Caco-2 (cell line): ENCODE measurements around the gene WDR41. TPM values are rescaled to one million over a fixed set of nuclear protein-coding genes. Genes with fewer than 3 reads are reported as not detected.

ENCODE experiments used
- BruUV-seq: library from RNA; stranded (reverse); fragments of 400-500 nt; replicated peaks from 2 replicates; lab custom pipeline; 2021; lab: Mats Ljungman, UMichigan
- CTCF ChIA-PET: fragments of 300-600 bp; sonication (Branson Sonifier 250); formaldehyde crosslinking; loops from one replicate; lab custom pipeline; 2022; ENCODE audit warnings: antibody characterized with exemption; lab: Charles Lee
- POLR2A ChIA-PET: fragments of 300-600 bp; sonication (Branson Sonifier 250); formaldehyde crosslinking; loops from one replicate; lab custom pipeline; 2022; ENCODE audit warnings: antibody characterized with exemption; lab: Charles Lee
- DNase-seq, 2 experiments: peaks; one replicate each; pipeline versions ENCODE4 v3.0.0 to v3.0.0-alpha.2; 2020 to 2022
- H3K27me3 ChIP-seq: replicated peaks from 2 replicates; pipeline ENCODE4 v1.6.0; 2011; ENCODE audit warnings: low read length; ENCODE audit not compliant: control insufficient read depth, insufficient read depth
- H3K36me3 ChIP-seq: 2 replicates; pipeline ENCODE4 v1.5.1; 2011; ENCODE audit warnings: low read length; ENCODE audit not compliant: control insufficient read depth, insufficient read depth
- H3K4me1 ChIP-seq: fragments of 250-450 bp; sonication (Bioruptor Pico); 2 replicates; pipeline ENCODE4 v1.5.1; 2020; ENCODE audit warnings: mild to moderate bottlenecking
- H3K4me3 ChIP-seq: 2 replicates; pipeline ENCODE4 v1.5.1; 2011; ENCODE audit warnings: low read depth, mild to moderate bottlenecking, control low read depth, low read length
- H3K9me3 ChIP-seq: fragments of 250-450 bp; sonication (Bioruptor Pico); 2 replicates; pipeline ENCODE4 v1.5.1; 2020; ENCODE audit warnings: mild to moderate bottlenecking, moderate library complexity
- H3K27ac Mint-ChIP-seq: one replicate; pipeline ENCODE4 v1.8.0; 2022; ENCODE audit warnings: mixed read lengths; ENCODE audit not compliant: unreplicated experiment
- H3K27me3 Mint-ChIP-seq: one replicate; pipeline ENCODE4 v1.8.0; 2022; ENCODE audit warnings: mixed read lengths; ENCODE audit not compliant: insufficient read depth, unreplicated experiment
- H3K36me3 Mint-ChIP-seq: one replicate; pipeline ENCODE4 v1.8.0; 2022; ENCODE audit warnings: mild to moderate bottlenecking, mixed read lengths; ENCODE audit not compliant: insufficient read depth, unreplicated experiment
- H3K4me1 Mint-ChIP-seq: one replicate; pipeline ENCODE4 v1.8.0; 2022; ENCODE audit warnings: low read depth, mixed read lengths; ENCODE audit not compliant: unreplicated experiment
- H3K4me3 Mint-ChIP-seq: one replicate; pipeline ENCODE4 v1.8.0; 2022; ENCODE audit warnings: mild to moderate bottlenecking, moderate library complexity, mixed read lengths; ENCODE audit not compliant: unreplicated experiment
- H3K9me3 Mint-ChIP-seq: one replicate; pipeline ENCODE4 v1.8.0; 2022; ENCODE audit warnings: mixed read lengths; ENCODE audit not compliant: unreplicated experiment
- CTCF ChIP-seq, 2 experiments: fragments of 200-600 bp in 1 of 2; IDR thresholded peaks; 1 replicate in 1 of 2; 2 replicates in 1 of 2; pipeline versions ENCODE4 v1.5.1 to v1.8.0; 2011 to 2022; ENCODE audit warnings: antibody characterized with exemption in 1 of 2, control low read depth in 1 of 2, inconsistent platforms in 1 of 2, low read depth in 1 of 2, low read length in 1 of 2, mild to moderate bottlenecking in 1 of 2, moderate library complexity in 1 of 2; ENCODE audit not compliant: insufficient read depth in 1 of 2, severe bottlenecking in 1 of 2, unreplicated experiment in 1 of 2
- intact Hi-C: fragments of 100-400 bp; cut with micrococcal nuclease; formaldehyde crosslinking; loops from one replicate; pipeline ENCODE4 v1.10.0; 2022; ENCODE audit not compliant: unreplicated experiment
- total RNA-seq: library from RNA; stranded (reverse); gene quantifications from 2 replicates; pipeline ENCODE4 v1.2.3, GENCODE V29; 2022

Gene WDR41
- total RNA-seq, 1 experiment from 2014 or later: 64.1 TPM

GRCh38 chr5:77418601-77419581 lies 73.2 kb downstream of the WDR41 start:
- Mint-ChIP-seq H3K4me3 (no peak overlapping the region), H3K36me3 (peaks cover 13% of the 10 kb centered on the region), H3K4me1 (peaks cover 38% of the 10 kb centered on the region), H3K9me3 (no peaks in the 10 kb centered on the region), H3K27ac (peak overlapping the region; percentile 71), H3K27me3 (no peaks in the 10 kb centered on the region)
- H3K4me3 ChIP-seq: no peak overlapping the region
- no peak for DNase-seq
- CTCF ChIA-PET: interaction anchor here (1.2 kb wide), 1 partner anchor 25 kb away, joined by 3 read pairs; no protein-coding TSS in a partner anchor
- H3K4me1 ChIP-seq: peaks cover 25% of the 10 kb centered on the region
- H3K36me3 ChIP-seq: no peaks in the 10 kb centered on the region
- intact Hi-C loops: no loop called here
- no peak for TF ChIP-seq CTCF (IDR thresholded peaks at IDR 0.05; ENCODE audit: insufficient read depth in 1 of 2, low read depth in 1 of 2, low read length in 1 of 2, severe bottlenecking in 1 of 2, unreplicated experiment in 1 of 2)
- POLR2A ChIA-PET: no interaction called here
- no TSS peak for BruUV-seq
- no peaks in the 10 kb centered on the region for H3K27me3 ChIP-seq
- no peaks in the 10 kb centered on the region for H3K9me3 ChIP-seq

- H3K27me3 Mint-ChIP-seq: no peaks in the 10 kb centered on the region
- H3K27ac Mint-ChIP-seq: no peak overlapping the region
- no peaks in the 10 kb centered on the region for H3K9me3 ChIP-seq
- H3K9me3 Mint-ChIP-seq: no peaks in the 10 kb centered on the region
- H3K4me3 ChIP-seq: no peak overlapping the region
- BruUV-seq: no TSS peak
- peaks cover 38% of the 10 kb centered on the region for H3K4me1 Mint-ChIP-seq
- peaks cover 10% of the 10 kb centered on the region for H3K36me3 Mint-ChIP-seq
- no peaks in the 10 kb centered on the region for H3K36me3 ChIP-seq
- DNase-seq: no peak
- H3K4me1 ChIP-seq: peaks cover 23% of the 10 kb centered on the region
- H3K4me3 Mint-ChIP-seq: no peak overlapping the region
- intact Hi-C loops: no loop called here
- CTCF ChIA-PET: no interaction called here
- H3K27me3 ChIP-seq: no peaks in the 10 kb centered on the region
- TF ChIP-seq CTCF (IDR thresholded peaks at IDR 0.05; ENCODE audit: insufficient read depth in 1 of 2, low read depth in 1 of 2, low read length in 1 of 2, severe bottlenecking in 1 of 2, unreplicated experiment in 1 of 2): no peak
- POLR2A ChIA-PET: no interaction called here
Observed at GRCh38 chr5:77418162-77418561, 74.0 kb downstream of the WDR41 start.

- H3K27ac Mint-ChIP-seq: no peak overlapping the region
- no peak for TF ChIP-seq CTCF (IDR thresholded peaks at IDR 0.05; ENCODE audit: insufficient read depth in 1 of 2, low read depth in 1 of 2, low read length in 1 of 2, severe bottlenecking in 1 of 2, unreplicated experiment in 1 of 2)
- no peaks in the 10 kb centered on the region for H3K9me3 ChIP-seq
- no peaks in the 10 kb centered on the region for H3K4me1 ChIP-seq
- no peak for DNase-seq
- POLR2A ChIA-PET: no interaction called here
- no TSS peak for BruUV-seq
- H3K27me3 Mint-ChIP-seq: no peaks in the 10 kb centered on the region
- no peaks in the 10 kb centered on the region for H3K9me3 Mint-ChIP-seq
- H3K36me3 ChIP-seq: no peaks in the 10 kb centered on the region
- no peak overlapping the region for H3K4me3 Mint-ChIP-seq
- no peaks in the 10 kb centered on the region for H3K27me3 ChIP-seq
- H3K4me3 ChIP-seq: no peak overlapping the region
- intact Hi-C loops: no loop called here
- peaks cover 7% of the 10 kb centered on the region for H3K4me1 Mint-ChIP-seq
- CTCF ChIA-PET: no interaction called here
- H3K36me3 Mint-ChIP-seq: no peaks in the 10 kb centered on the region
Observed at GRCh38 chr5:77413049-77413448, 79.1 kb downstream of the WDR41 start.
